HepG2 (cell line): ENCODE results near the gene FNBP1L. TPM values are rescaled to one million over a fixed set of nuclear protein-coding genes. Genes with fewer than 3 reads are reported as not detected.
A peak's percentile ranks its signal among the peaks of the same experiment; 100 is the strongest.

Experiments used
- ATAC-seq: fragments of 200-7000 bp; cut with Tn5 transposase; 3 replicates; pipeline ENCODE4 v1.9.1; 2020; ENCODE audit warnings: mild to moderate bottlenecking, moderate library complexity
- BruUV-seq: library from RNA; stranded (reverse); fragments of 400-500 nt; replicated peaks from 2 replicates; lab custom pipeline; 2021; lab: Mats Ljungman, UMichigan
- CTCF ChIA-PET: fragments of 300-600 bp; formaldehyde crosslinking; extraction: SDS; loops from one replicate; lab custom pipeline; 2021; ENCODE audit warnings: low total read pairs, inconsistent platforms, low intra/inter-chr PET ratio; lab: Yijun Ruan, JAX
- POLR2A ChIA-PET: fragments of 350-600 bp; sonication (Branson Sonifier 250); formaldehyde crosslinking; loops from one replicate; lab custom pipeline; 2020; ENCODE audit warnings: antibody characterized with exemption, inconsistent platforms; lab: Yijun Ruan, JAX
- DNase-seq: peaks from one replicate; pipeline ENCODE4 v3.0.0-alpha.2; 2015; ENCODE audit warnings: low spot score
- FAIRE-seq: peaks from 3 replicates; lab custom pipeline; 2011; peaks lifted over from hg19 to GRCh38; lab: Jason Lieb, UNC
- H2AFZ ChIP-seq: one replicate; pipeline ENCODE4 v1.6.1; 2011; ENCODE audit warnings: low read length, inconsistent platforms
- H3K27ac ChIP-seq: fragments of 300-600 bp; 3 replicates; pipeline ENCODE4 v1.8.0; 2011; ENCODE audit warnings: mixed run types, mild to moderate bottlenecking, mixed read lengths, low read length, inconsistent platforms; ENCODE audit not compliant: insufficient read depth; ENCODE audit errors: extremely low read length
- H3K27me3 ChIP-seq, 2 experiments: fragments of 200-600 bp in 1 of 2; 2 replicates in 1 of 2; 3 replicates in 1 of 2; pipeline versions ENCODE4 v1.6.0 to v1.8.0; 2011; ENCODE audit warnings: low read length in 2 of 2, mild to moderate bottlenecking in 2 of 2, moderate library complexity in 2 of 2, inconsistent platforms in 1 of 2; ENCODE audit not compliant: insufficient read depth in 2 of 2, control insufficient read depth in 1 of 2
- H3K36me3 ChIP-seq, 2 experiments: fragments of 200-600 bp in 1 of 2; replicated peaks in 1 of 2; 2 replicates in 1 of 2; 3 replicates in 1 of 2; pipeline versions ENCODE4 v1.5.1 to v1.8.0; 2011; ENCODE audit warnings: low read length in 2 of 2, inconsistent platforms in 1 of 2; ENCODE audit not compliant: insufficient read depth in 2 of 2, control insufficient read depth in 1 of 2
- H3K4me1 ChIP-seq: 2 replicates; pipeline ENCODE4 v1.5.1; 2012; ENCODE audit warnings: low read length, inconsistent platforms; ENCODE audit not compliant: insufficient read depth
- H3K4me2 ChIP-seq: 2 replicates; pipeline ENCODE4 v1.6.0; 2011; ENCODE audit warnings: low read depth, low read length, inconsistent platforms
- H3K4me3 ChIP-seq, 3 experiments: fragments of 200-600 bp in 1 of 3; sonication (generic), shearing (Covaris generic) in 1 of 3; replicated peaks in 1 of 3; 2 replicates each; pipeline ENCODE4 v1.5.1; 2011 to 2016; ENCODE audit warnings: low read length in 3 of 3, inconsistent platforms in 2 of 3, low read depth in 2 of 3, mild to moderate bottlenecking in 2 of 3, control low read depth in 1 of 3, mixed read lengths in 1 of 3; ENCODE audit not compliant: insufficient read depth in 1 of 3
- H3K79me2 ChIP-seq: one replicate; pipeline ENCODE4 v1.6.1; 2011; ENCODE audit warnings: low read length, inconsistent platforms; ENCODE audit not compliant: insufficient read depth
- H3K9ac ChIP-seq: 2 replicates; pipeline ENCODE4 v1.6.0; 2011; ENCODE audit warnings: mild to moderate bottlenecking, low read depth, low read length, inconsistent platforms; ENCODE audit not compliant: insufficient read depth
- H3K9me3 ChIP-seq: 2 replicates; pipeline ENCODE4 v1.5.1; 2012; ENCODE audit warnings: mild to moderate bottlenecking, low read length
- H4K20me1 ChIP-seq: 2 replicates; pipeline ENCODE4 v1.6.0; 2011; ENCODE audit warnings: inconsistent platforms, mild to moderate bottlenecking, low read length, moderate library complexity; ENCODE audit not compliant: insufficient read depth
- AGO2 ChIP-seq: fragments of 200-400 bp; formaldehyde crosslinking; optimal IDR thresholded peaks from 2 replicates; pipeline ENCODE3; 2017; ENCODE audit warnings: mild to moderate bottlenecking, low read depth, low read length, moderate library complexity
- ASH2L ChIP-seq: fragments of 300-600, 200-600 bp; sonication (generic); IDR thresholded peaks from 2 replicates; pipeline ENCODE4 v1.7.0; 2017; ENCODE audit warnings: low read depth, mild to moderate bottlenecking, moderate library complexity, mixed read lengths, low read length; ENCODE audit not compliant: insufficient read length
- CCAR2 ChIP-seq: fragments of 200-400 bp; formaldehyde crosslinking; optimal IDR thresholded peaks from 2 replicates; pipeline ENCODE3; 2018; ENCODE audit warnings: low read depth, mild to moderate bottlenecking, low read length, moderate library complexity
- FOXP1 ChIP-seq, 2 experiments: fragments of 450-650 bp in 1 of 2; IDR thresholded peaks; 2 replicates each; pipeline ENCODE4 v1.6.1; 2017 to 2018; ENCODE audit warnings: antibody characterized with exemption in 1 of 2
- MAFG ChIP-seq: sonication (generic); formaldehyde crosslinking; IDR thresholded peaks from 2 replicates; pipeline ENCODE4 v1.5.1; 2020; ENCODE audit warnings: mild to moderate bottlenecking, missing genetic modification reagents
- REPIN1 ChIP-seq: sonication (generic); formaldehyde crosslinking; IDR thresholded peaks from 2 replicates; pipeline ENCODE4 v1.8.0; 2022; ENCODE audit warnings: missing genetic modification reagents, low read depth, mild to moderate bottlenecking, borderline replicate concordance
- ZNF674 ChIP-seq: sonication (generic); formaldehyde crosslinking; IDR thresholded peaks from 2 replicates; pipeline ENCODE4 v1.5.0; 2020; ENCODE audit warnings: low read depth, mild to moderate bottlenecking, missing genetic modification reagents
- ZNF83 ChIP-seq: sonication (generic); formaldehyde crosslinking; IDR thresholded peaks from 2 replicates; pipeline ENCODE4 v1.4.0; 2020; ENCODE audit warnings: missing genetic modification reagents, mild to moderate bottlenecking, borderline replicate concordance
- WGBS: methylation state at CpG from one replicate; pipeline ENCODE4 v1.1.6; 2017; ENCODE audit warnings: low lambda C conversion rate; 5-methylcytosine and 5-hydroxymethylcytosine counted together
- in situ Hi-C: cut with HindIII; loops from 2 replicates; pipeline ENCODE4 v1.10.0; 2017; ENCODE audit warnings: low pct_unique_long_range_greater_than_20kb; ENCODE audit not compliant: extremely low pct_ligation_motif_present
- intact Hi-C: fragments of 100-400 bp; cut with micrococcal nuclease; formaldehyde crosslinking; loops from one replicate; pipeline ENCODE4 v1.10.0; 2022; ENCODE audit not compliant: unreplicated experiment
- polyA plus RNA-seq, 8 experiments: library from polyadenylated mRNA; depleted of rRNA in 3 of 8; stranded (reverse) in 7 of 8; unstranded in 1 of 8; fragments of >200 nt; fragmentation: Illumina TruSeq in 4 of 8; extraction: Trizol in 4 of 8; gene quantifications; 2 replicates each; pipeline versions ENCODE4 v1.2.1 to v1.2.3, GENCODE V29; 2011 to 2016; ENCODE audit warnings: low read depth in 4 of 8, missing spikeins in 1 of 8, mixed read lengths in 1 of 8; ENCODE audit not compliant: insufficient read depth in 1 of 8
- total RNA-seq, 5 experiments: library from RNA; depleted of rRNA; stranded (reverse); fragments of >200 nt; fragmentation: Illumina TruSeq; extraction: Trizol; gene quantifications; 2 replicates each; pipeline ENCODE4 v1.2.3, GENCODE V29; 2016; ENCODE audit warnings: low read depth in 1 of 5
- TF ChIP-seq, protein P1 (sequence below): sonication (generic); formaldehyde crosslinking; IDR thresholded peaks from 2 replicates; pipeline ENCODE4 v1.5.0; 2020; ENCODE audit warnings: mild to moderate bottlenecking, missing genetic modification reagents

Gene FNBP1L
- total and polyA plus RNA-seq, 2 of the 13 experiments (the other 11 are each of a cell fraction or from before 2014, with no cell fraction given) = 24.1 to 27.1 TPM

DNA sequence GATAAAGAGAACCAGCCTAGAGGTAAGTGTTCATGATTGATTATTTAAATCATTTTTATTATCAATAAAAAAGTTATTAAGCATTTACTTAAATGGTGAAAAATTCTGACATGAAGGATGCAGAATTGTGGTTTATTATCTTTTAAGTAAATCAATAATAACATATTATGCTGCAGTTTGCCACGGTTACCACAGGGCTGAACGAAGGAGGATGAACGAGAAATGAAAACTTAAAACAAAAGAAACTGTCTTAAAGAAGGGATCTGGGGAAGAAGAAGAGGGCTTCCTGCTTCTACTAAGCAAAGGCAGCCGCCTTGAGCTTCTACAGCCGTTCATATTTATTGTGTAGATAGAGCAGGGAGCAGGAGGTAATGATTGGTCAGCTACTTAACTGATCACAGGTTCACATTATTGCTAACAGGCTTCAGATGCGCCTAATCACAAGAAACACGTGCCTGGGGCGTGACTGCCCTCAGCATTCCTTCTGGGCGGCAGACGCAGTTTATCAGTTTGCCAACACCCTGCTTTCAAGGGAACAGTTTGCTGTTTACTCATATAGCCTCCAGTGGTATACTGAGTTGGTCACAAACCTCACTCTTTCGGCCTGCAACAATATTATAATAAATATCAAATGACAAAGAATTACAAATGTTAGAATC is 5.8 kb upstream of the FNBP1L start (continued):
- no peak for TF ChIP-seq ZNF674 (CRISPR knock-in tag)
- no peak for TF ChIP-seq FOXP1 (IDR thresholded peaks at IDR 0.05)
- TF ChIP-seq FOXP1 (CRISPR knock-in tag; IDR thresholded peaks at IDR 0.05) = peak; percentile 36; the same call in 1 of the 2 replicates
- TF ChIP-seq AGO2 = no peak
- no peak for TF ChIP-seq REPIN1 (CRISPR knock-in tag)
- no peak for TF ChIP-seq ASH2L
- no peak for TF ChIP-seq MAFG
- TF ChIP-seq, protein P1, sequence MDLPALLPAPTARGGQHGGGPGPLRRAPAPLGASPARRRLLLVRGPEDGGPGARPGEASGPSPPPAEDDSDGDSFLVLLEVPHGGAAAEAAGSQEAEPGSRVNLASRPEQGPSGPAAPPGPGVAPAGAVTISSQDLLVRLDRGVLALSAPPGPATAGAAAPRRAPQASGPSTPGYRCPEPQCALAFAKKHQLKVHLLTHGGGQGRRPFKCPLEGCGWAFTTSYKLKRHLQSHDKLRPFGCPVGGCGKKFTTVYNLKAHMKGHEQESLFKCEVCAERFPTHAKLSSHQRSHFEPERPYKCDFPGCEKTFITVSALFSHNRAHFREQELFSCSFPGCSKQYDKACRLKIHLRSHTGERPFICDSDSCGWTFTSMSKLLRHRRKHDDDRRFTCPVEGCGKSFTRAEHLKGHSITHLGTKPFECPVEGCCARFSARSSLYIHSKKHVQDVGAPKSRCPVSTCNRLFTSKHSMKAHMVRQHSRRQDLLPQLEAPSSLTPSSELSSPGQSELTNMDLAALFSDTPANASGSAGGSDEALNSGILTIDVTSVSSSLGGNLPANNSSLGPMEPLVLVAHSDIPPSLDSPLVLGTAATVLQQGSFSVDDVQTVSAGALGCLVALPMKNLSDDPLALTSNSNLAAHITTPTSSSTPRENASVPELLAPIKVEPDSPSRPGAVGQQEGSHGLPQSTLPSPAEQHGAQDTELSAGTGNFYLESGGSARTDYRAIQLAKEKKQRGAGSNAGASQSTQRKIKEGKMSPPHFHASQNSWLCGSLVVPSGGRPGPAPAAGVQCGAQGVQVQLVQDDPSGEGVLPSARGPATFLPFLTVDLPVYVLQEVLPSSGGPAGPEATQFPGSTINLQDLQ (CRISPR knock-in tag) = no peak
- no peak for TF ChIP-seq CCAR2

GRCh38 chr1:93442741-93443140 is 5.2 kb upstream of the FNBP1L start:
- Histone ChIP-seq H3K27ac (no peak overlapping the region), H3K27me3 (no peaks in the 10 kb centered on the region), H3K4me1 (peaks cover 29% of the 10 kb centered on the region), H3K4me2 (no peak overlapping the region), H3K79me2 (no peaks in the 10 kb centered on the region), H2AFZ (no peak overlapping the region), H3K9ac (no peak overlapping the region), H3K9me3 (no peaks in the 10 kb centered on the region), H4K20me1 (no peaks in the 10 kb centered on the region), H3K4me3 (no peak overlapping the region), H3K36me3 (no peaks in the 10 kb centered on the region)
- ChIA-PET CTCF (no interaction called here), POLR2A (interaction anchor here (1.7 kb wide), 1 partner anchor 175 kb away, joined by 5 read pairs; no protein-coding TSS in a partner anchor)
- intact Hi-C loops (no loop called here), in situ Hi-C loops (no loop called here)
- DNase-seq = no peak
- BruUV-seq = no TSS peak
- 8% methylated on average over 1 of the region's 1 CpG for WGBS
- FAIRE-seq = no peak
- ATAC-seq = no peak
- TF ChIP-seq ZNF83 = no peak
